ENCODE results near the gene SHD.
A peak's percentile ranks its signal among the peaks of the same experiment; 100 is the strongest.

The SHD gene

GRCh38 chr19:4298810-4299550 is 19.9 kb downstream of the SHD start:
- no peak for DNase-seq (ENCODE audit: low spot score)

- DNase-seq (ENCODE audit: low spot score) = no peak
Measured at GRCh38 chr19:4300589-4300988, 21.5 kb downstream of the SHD start.

GRCh38 chr19:4301590-4302242 is 22.6 kb downstream of the SHD start:
- no peak for DNase-seq (ENCODE audit: low spot score)

- DNase-seq (ENCODE audit: low spot score) = no peak
Measured at GRCh38 chr19:4302243-4302640, 23.2 kb downstream of the SHD start, which contains the start of gene TMIGD2. Gene TMIGD2, minus strand, starts transcription at chr19:4302389. Its CDS starts 4 bp downstream, at chr19:4302385.

- DNase-seq (ENCODE audit: low spot score) = no peak
Measured at GRCh38 chr19:4303819-4304537, 24.9 kb downstream of the SHD start.

- DNase-seq (ENCODE audit: low spot score) = peak; percentile 51
Measured at GRCh38 chr19:4304538-4305256, 25.6 kb downstream of the SHD start, which contains the start of gene FSD1. Gene FSD1, plus strand, starts transcription at chr19:4304598. Its CDS starts 149 bp downstream, at chr19:4304747.

- DNase-seq (ENCODE audit: low spot score) = no peak
Measured at GRCh38 chr19:4305257-4305612, 26.2 kb downstream of the SHD start.

- DNase-seq (ENCODE audit: low spot score) = no peak
Measured at GRCh38 chr19:4305659-4306058, 26.6 kb downstream of the SHD start.

- no peak for DNase-seq (ENCODE audit: low spot score)
Measured at GRCh38 chr19:4310247-4311121, 31.4 kb downstream of the SHD start.

GRCh38 chr19:4313847-4314490 is 34.9 kb downstream of the SHD start:
- DNase-seq (ENCODE audit: low spot score) = no peak

- no peak for DNase-seq (ENCODE audit: low spot score)
Measured at GRCh38 chr19:4316956-4317355, 37.9 kb downstream of the SHD start.

GRCh38 chr19:4318460-4318859 is 39.4 kb downstream of the SHD start:
- no peak for DNase-seq (ENCODE audit: low spot score)

GRCh38 chr19:4319067-4319718 is 40.1 kb downstream of the SHD start:
- DNase-seq (ENCODE audit: low spot score) = no peak

GRCh38 chr19:4320419-4320818 is 41.4 kb downstream of the SHD start:
- no peak for DNase-seq (ENCODE audit: low spot score)

GRCh38 chr19:4322942-4323665 is 44.0 kb downstream of the SHD start:
- DNase-seq (ENCODE audit: low spot score) = no peak

- no peak for DNase-seq (ENCODE audit: low spot score)
Measured at GRCh38 chr19:4323692-4324091, 44.6 kb downstream of the SHD start.

- DNase-seq (ENCODE audit: low spot score) = no peak
Measured at GRCh38 chr19:4324228-4324627, 45.2 kb downstream of the SHD start.

- no peak for DNase-seq (ENCODE audit: low spot score)
Measured at GRCh38 chr19:4326215-4326836, 47.3 kb downstream of the SHD start.

- DNase-seq (ENCODE audit: low spot score) = peak; percentile 10
Measured at GRCh38 chr19:4326837-4327251, 47.8 kb downstream of the SHD start.

All from CD4-positive, alpha-beta T cell treated with Interleukin-2 at 100 ng/mL for 4 hours (primary cell).